GM21526 (cell line): ENCODE measurements around the gene CCL23.
"Not testable (repeated sequence)": the region's sequence is repeated elsewhere in the genome, so short reads cannot be mapped to it uniquely, and the experiment has no call there.

Experiments used
- ATAC-seq: cut with Tn5 transposase; IDR thresholded peaks from one replicate; pipeline ENCODE4 v1.9.1; 2021; ENCODE audit warnings: moderate library complexity; ENCODE audit not compliant: unreplicated experiment, low FRiP score

Gene CCL23

DNA sequence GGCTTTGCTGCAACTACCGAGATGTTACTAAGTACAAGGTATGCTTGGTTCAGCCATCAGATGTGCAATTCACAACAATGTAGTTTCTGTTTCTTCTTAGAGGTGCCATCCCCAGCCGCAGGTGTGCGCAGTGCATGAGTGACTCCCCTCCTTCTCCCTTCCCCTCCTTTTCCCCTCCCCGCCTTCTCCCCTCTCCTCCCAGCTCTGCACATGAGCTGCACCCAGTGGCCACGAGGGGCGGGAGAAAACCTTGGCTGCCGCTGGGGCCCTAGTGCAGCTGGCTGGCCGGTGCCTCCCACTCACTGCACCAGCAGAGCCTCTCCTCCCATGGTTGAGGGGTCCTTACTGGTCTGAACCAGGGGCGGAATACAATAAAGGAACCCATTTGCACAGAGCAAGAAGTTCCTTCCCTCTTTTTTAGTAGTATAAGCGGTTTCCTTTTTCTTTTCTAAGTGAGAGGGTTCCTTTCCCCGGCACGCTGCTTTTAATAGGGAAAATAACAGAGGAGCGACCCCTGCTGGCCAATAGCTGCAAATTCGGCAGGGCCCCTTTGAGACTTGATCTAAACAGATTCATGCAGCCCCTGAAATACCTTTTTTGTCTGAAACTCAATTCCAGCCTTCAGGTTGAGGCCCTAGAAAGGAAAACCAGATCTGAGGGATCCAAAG is 8.6 kb downstream of the CCL23 start:
- ATAC-seq: no peak

DNA sequence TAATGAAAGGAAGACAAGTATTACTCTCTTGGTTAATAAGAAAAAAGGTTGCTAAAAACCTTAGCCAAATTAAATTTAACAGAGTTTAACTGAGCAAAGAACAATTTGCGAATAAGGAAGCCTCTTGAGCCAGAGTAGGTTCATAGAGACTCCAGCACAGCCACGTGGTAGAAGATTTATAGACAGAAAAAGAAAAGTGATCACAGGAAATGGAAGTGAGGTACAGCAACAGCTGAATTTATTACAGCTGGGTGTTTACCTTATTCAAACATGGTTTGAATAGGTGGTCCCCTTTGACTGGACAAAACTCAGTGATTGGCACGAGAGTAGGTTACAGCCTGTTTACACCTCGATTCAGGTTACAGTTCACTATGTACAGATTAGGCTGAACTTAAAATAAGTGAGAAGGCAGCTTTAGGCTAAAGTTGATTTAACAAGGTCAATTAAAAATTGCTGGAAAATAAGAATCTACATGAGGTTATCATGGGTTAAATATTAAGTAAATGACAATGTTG is 13.1 kb downstream of the CCL23 start:
- ATAC-seq: no peak

DNA sequence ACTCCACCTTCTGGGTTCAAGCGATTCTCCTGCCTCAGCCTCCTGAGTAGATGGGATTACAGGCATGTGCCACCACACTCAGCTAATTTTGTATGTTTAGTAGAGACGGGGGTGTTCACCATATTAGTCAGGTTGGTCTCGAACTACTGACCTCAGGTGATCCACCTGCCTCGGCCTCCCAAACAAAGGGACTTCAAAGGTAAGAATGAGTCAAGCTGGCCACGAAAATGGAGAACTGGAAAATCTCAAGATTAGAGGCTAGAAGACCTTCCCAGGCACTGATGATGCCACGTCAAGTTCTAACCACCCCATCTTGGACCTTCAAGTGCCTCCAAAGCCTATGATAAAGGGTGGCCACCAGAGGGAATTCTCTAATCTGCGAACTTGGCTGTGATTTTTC is 15.1 kb downstream of the CCL23 start:
- no peak for ATAC-seq

DNA sequence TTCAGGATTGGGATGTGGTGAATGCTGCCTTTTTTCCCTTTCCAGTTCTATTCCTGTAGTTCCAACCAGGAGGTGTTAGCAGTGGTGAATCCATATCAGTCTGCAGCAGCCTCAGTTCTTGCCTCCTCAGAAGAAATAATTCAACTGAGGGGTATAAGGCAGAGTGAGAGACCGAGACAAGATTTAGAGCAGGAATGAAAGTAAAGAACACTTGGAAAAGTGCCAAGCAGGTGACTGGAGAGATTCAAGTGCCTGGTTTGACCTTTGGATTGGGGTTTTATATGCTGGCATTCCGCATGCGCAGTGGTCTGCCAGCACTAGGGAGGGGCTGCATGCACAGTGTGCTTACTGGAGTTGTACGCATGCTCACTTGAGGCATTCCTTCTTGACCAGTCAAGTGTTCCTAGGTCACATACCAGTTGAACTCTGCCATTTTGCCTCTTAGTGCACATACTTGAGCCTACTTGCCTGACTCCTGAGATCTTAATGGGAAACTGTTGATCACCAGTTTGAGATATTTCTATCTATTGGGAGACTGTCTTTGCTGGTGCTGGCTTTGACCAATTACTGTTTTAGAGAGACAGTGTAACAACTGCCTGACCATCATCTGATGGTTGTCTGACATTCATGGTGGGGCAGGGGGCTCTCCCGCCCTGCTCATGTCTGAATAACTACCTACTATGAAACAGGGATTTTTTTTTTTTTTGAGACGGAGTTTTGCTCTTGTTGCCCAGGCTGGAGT is 15.7 kb downstream of the CCL23 start:
- ATAC-seq: no peak

DNA sequence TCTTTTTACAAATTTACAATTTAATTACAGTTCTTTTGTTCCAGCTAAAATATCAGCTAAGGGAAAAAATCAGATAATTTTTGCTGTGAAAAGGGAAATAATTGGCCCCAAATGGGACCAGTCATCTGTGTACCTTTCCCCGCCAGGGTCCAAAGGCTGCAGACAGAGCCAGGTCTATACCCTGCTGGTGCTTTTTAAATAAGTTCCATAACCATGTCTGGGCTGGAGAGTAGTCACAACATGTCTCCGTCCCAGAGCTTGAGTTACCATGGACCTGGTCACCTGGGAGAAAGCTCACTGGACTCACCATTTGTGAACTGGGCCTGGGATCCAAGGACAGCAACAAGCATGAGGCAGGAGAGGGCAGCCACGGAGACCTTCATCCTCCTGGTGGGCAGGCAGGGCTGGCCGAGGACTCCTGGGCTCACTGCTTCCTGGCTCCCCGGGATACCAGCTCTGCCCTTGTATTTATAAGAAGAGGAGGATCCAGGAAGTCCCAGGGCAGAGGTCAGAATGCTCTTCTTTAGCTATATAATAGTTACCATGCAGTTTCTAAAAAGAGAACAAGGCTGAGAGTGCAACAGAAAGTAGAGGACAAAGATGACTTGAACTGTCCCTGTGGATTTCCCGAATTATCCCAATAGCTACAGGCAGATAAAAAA is 16.5 kb downstream of the CCL23 start, which contains the start of gene CCL15:
Gene CCL15, minus strand, starts transcription at position 444 of the 662 bp plus-strand sequence. Its CDS starts 61 bp downstream, at position 383.
- no peak for ATAC-seq

DNA sequence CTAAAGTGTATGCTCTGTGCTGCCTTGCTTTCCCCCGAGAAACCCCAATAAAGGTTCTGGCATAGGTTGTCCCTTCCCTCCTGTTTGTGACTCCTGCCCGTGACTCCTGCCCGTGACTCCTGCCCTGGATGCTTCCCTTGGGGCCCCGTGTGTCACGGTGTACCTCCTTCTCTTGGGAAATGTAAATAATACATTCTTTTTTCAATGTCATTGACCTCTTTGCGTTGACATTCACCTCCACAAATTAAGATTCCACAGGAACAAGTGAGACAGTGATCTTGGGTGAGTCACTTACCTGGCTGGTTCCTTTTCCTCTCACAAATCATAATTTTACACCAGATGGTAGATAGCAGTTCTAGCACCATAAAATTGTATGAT is 17.1 kb downstream of the CCL23 start:
- no peak for ATAC-seq

DNA sequence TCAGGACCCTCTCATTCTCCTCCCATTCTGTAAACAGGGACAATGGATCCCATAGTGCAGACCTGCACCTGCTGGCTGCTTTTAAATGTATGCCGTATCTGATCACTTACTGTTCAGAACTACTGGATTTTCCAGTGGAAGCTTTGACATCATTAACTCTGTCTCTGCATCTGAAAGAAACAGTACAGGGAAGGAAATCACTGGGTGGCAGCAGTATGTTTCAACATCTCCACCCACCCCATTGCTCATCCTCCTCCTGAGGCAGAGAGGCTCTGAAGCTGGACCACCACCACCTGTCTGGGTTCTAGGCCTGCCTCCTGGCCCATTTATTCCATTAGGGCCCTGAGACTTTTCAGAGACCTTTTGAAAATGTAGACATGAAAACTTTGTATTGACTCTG is 19.0 kb downstream of the CCL23 start:
- no peak for ATAC-seq

DNA sequence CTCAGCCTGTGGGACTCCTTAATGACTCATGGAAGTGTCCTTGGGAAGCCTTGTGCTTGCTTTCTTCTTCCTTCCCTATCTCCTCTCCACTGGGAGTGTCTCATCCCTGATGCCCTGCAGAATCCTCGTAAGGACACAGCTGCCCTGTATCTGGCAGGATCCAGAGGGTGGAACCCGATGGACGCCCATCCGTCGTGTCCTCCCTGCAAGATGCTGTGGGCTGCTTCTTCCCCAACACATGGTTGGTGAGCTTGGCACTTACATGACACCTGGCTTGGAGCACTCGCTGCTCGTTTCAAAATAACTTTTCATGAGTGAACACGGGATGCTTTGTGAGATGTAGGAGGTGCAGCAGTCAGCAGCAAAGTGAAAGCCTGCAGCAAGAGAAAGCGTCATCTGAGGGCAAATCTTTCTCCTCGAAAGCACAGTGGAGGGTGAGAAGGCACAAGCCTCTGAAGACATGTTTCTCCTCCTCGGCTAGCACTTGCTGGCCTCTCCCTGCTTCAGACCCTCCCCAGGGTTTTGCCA is 19.7 kb downstream of the CCL23 start:
- no peak for ATAC-seq

DNA sequence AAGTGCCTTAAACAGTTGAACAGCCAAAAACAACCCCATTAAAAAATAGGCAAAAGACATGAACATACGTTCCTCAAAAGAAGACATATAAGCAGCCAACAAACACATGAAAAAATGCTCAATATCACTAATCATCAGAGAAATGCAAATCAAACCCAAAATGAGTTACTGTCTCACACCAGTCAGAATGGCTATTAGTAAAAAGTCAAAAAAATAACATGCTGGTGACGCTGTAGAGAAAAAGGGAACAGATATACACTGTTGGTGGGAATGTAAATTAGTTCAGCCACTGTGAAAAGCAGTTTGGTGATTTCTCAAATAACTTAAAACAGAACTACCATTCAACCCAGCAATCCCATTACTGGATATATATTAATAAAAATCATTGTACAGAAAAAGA is 22.4 kb downstream of the CCL23 start:
- not testable (repeated sequence) for ATAC-seq

DNA sequence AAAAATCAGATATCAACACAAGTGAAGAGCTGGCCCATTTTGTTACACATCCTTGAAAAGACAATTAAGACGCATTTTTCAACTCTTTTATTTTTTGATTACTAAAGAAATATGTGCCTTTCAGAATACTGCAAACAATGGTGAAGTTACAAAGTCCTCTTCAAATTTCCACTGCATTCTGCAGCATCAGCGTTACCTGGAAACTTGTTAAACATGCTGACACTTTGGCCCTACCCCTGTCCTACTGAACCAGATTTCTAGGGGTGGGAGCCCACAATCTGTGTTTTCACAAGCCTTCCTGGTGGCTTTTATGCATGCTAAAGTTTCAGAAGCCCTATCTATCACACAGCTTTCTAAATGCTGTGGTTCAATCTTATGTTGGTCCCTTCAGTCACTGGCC is 26.7 kb downstream of the CCL23 start:
- no peak for ATAC-seq

DNA sequence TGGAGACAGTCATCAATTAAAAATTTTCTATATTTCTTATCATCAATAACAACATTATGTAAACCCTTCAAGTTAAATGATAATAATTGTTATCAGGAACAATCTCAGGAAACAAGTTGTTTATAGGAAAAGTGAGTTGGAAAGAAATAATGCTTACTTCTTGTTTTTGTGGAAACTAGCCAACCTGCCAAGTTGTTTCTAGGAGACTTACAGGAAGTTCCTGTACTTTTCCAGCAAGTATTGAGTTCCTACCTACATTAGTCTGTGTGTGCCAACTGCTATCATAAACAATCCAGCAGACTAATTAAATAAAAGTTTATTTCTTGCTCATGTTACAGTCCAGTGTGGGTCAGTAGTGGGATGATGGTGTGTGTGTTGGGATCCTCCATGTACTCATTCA is 29.6 kb downstream of the CCL23 start:
- no peak for ATAC-seq

DNA sequence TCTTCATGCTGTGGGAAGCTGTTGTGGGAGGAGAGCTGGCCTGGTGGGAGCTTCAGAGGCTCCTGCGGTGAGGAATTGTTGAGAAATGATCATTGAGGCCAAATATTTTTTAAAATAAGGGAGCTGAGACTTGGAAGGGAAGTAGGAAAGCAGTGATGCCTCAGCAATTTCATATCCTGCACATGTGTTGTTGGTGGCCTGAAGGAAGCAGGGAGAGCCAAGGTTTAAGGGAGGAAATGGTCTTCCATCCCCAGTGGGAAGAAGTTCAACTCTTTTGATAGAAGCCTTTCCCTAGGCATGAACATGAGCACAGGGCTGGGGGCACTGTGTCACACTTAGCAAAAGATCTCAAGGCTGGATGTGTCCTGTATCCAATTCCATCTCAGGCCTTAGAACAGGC is 31.1 kb downstream of the CCL23 start, which contains the start of gene CCL14:
Gene CCL14, minus strand, starts transcription at position 87 of the 400 bp plus-strand sequence. Its CDS starts 80 bp downstream, at position 7.
- no peak for ATAC-seq

DNA sequence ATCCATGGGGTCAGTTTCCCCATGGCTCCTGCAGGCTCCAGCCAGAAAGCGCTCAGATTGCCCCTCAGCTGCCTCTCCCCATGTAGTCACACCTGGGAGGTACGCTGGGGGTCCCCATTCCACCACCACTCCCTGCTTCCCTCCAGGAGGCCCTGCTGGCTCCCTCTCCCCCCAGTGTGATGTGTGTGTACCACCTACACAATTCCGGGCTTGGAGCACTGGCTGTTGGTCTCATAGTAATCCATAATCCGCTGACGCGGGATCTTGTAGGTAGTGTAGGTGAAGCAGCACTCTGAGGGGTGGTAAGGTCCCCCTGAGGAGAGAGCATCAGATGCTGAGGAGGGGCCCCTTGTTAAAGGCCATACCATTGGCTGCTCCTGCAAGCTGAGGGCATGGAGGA is 33.6 kb downstream of the CCL23 start:
- no peak for ATAC-seq

DNA sequence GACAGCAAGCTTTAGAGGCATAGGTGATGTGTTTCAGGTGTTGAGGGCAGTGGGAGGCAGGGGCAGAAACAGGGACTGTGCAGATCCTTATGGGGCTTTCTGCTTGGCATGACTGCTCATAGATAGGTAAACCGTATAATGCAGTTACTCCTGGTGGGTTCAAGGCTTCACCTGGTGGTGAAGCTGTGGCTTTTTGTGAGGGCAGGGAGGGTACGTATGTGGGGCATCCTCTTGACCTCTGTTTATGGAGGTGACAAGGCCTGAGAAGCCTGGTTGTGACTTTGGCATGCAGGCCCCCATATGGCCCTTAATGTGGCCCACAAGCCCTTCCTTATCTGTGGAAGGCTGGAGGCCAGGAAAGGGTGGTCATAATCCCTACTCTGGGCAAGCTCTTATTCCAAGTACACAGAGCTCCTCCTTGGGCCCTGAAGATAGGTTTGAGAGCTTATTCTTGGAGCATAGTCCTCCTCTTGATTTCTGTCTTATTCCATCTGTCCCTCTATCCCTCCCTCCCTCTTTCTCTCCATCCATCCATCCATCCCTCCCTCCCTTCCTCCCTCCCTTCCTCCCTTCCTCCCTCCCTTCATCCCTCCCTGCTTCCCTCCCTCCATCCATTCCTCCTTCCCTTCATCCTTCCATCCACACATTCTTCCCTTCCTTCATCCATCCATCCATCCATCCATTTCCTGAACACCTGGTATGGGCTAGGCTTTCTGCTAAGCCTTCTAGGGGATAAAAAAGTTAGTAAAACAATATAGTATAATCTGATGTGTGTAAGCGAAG is 35.2 kb downstream of the CCL23 start:
- ATAC-seq: no peak

DNA sequence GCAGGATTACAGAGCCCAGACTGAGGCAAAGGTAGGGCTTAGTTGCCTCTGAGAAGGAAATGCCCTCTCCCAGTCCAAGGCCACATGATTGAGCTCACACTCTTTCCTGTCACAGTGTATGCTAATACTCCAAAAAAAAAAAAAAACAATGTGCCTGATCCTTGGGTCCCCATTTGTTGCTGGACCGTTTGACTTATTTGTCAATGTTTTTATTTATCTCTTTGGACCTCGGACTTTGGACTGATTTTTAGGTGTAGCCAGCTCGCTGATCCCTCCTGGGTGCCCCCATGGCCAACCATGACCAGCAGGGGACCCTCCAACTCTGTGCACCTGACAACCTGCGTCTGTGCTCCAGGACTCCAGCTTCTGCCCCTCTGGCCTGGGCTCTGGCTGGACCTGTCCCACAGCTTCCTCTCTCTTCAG is 35.9 kb downstream of the CCL23 start:
- no peak for ATAC-seq

DNA sequence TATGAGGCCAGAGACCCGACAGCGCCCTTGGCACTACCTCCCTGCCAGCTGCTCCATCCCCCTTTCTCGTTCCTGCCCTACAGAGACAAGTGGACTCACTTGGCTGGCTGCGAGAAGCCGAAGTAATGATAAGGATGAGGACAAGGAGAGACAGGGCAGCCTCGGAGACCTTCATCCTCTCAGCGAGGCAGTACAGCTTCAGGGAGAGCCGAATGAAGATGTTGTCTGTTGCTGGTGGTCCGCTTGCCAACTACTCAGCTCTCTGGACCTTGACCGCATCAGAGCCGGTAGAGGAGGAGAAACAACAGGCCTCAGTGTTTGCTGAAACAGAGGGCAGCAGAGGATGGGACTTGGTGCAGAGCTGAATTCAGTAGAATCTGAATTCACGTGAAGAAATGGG is 36.5 kb downstream of the CCL23 start, which contains the start of gene CCL16:
Gene CCL16, minus strand, starts transcription at position 252 of the 400 bp plus-strand sequence. Its CDS starts 77 bp downstream, at position 175.
- ATAC-seq: no peak

DNA sequence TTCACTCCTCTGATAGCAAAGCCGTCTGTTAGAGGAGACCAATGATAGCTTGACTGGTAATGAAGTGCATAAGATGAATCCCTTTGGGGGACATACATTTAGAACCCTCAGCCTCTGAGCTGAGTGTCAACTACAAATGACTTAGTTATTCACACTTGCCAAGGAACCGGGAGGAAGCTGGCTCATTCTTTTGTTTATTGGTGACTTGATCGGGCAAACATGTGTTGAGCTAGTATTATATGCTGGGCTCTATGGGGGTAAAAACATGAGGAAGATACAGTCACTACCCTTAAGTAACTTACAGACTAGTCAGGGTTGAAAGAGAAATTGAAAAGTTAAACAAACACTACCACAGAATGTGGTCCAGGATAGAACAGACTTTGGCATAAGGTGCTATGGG is 39.4 kb downstream of the CCL23 start:
- ATAC-seq: no peak

DNA sequence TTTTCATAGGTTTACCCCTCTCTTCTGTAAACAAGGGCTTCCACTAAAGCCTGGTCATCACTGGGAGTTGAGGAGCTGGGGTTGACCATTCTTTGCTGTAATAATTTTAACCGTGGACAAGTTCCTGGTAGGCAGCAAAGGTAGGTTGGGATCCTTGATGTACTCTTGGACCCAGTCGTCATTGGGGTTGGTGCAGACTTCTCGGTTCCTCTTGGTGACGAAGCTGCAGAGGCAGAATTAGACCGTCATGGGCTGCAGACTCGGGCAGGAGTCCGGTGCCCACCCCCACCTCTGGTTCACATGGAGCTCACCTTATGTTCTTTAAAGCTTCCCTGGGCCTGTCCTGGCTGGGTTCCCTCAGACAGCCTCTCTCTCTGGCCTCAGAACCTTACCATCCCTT is 40.3 kb downstream of the CCL23 start:
- no peak for ATAC-seq

DNA sequence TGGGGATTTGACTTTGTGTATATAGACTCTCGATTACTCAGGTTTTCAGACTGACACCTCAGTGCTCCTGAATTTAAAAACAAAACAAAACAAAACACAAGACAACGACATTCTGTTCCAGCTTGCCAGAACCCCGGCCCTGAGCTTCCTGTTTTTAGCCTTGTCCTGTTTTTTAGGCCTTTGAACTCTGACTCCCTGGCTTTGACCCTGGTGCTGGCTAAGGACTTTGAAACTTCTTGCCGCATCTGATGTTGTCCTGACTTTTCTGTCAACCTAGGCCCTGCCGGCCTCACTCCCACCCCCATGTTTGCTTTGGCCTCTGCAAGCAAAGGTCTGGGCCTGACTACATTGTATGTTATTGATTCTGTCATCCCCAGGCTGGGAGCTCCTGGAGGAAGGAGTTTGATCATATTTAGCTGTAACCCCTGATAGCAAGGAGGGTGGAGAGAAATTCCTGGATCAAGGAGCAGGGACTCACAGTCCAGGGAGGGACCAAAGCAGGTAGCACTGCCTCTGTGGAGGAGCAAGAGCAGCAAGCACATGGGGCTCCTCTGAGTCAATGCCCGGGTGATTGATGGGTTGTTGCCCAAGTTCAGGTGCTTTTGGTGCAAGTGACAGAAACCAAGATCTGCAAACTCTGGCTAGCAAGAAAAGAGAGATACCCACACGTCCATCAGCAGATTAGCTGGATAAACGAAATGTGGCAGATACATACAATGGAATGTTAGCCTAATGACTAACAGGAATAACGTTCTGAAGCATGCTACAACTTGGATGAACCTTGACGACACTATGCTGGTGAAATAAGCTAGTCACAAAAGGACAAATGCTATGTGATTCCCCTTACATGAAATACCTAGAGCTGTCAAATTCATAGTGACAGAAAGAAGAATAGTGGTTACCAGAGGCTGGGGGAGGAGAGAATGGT is 44.2 kb downstream of the CCL23 start:
- ATAC-seq: no peak
